ENCODE measurements around the gene EXOSC1. TPM values are rescaled to one million over a fixed set of nuclear protein-coding genes. Genes with fewer than 3 reads are reported as not detected.

Gene EXOSC1
- polyA plus RNA-seq, 3 donors: 34.7 to 60.6 (median 55.8) TPM

DNA sequence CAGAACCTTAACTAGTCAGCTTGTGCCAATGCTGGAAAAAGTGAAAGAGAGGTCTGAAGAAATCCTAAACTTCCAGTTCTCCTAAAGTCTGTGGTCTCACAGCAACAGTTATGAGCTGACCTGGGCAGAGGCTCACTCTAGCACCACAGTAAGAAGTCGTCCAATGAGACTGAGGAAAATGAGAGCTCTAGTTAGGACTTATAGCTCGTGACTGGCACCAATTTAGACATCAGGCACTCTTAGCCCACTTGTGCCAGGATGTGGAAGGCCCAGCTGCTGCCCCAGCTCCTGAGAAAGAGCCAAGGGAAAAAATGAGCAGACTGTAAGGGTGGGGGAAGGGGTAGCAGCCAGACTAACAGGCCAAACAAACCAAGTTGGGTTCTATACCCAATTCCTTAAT, 44.8 kb upstream of the EXOSC1 start:
- peak overlapping the region in 1 of 2 donors; percentile 40 for H3K27ac ChIP-seq (ENCODE audit: low read depth in 1 of 2, low read length in 2 of 2)
- peaks cover 26% of the 10 kb centered on the region for H3K4me1 Mint-ChIP-seq
- no peak for DNase-seq
- no peak overlapping the region for H3K4me3 ChIP-seq (replicated peaks in 1 of 3; ENCODE audit: low read depth in 2 of 3, low read length in 3 of 3)
- TF ChIP-seq, protein P1, sequence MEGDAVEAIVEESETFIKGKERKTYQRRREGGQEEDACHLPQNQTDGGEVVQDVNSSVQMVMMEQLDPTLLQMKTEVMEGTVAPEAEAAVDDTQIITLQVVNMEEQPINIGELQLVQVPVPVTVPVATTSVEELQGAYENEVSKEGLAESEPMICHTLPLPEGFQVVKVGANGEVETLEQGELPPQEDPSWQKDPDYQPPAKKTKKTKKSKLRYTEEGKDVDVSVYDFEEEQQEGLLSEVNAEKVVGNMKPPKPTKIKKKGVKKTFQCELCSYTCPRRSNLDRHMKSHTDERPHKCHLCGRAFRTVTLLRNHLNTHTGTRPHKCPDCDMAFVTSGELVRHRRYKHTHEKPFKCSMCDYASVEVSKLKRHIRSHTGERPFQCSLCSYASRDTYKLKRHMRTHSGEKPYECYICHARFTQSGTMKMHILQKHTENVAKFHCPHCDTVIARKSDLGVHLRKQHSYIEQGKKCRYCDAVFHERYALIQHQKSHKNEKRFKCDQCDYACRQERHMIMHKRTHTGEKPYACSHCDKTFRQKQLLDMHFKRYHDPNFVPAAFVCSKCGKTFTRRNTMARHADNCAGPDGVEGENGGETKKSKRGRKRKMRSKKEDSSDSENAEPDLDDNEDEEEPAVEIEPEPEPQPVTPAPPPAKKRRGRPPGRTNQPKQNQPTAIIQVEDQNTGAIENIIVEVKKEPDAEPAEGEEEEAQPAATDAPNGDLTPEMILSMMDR (IDR thresholded peaks at IDR 0.05): no peak
- no peak overlapping the region for H3K9ac ChIP-seq (ENCODE audit: insufficient read depth, low read length, poor library complexity, severe bottlenecking)
- peaks cover 5 to 8% of the 10 kb centered on the region in 2 donors for H3K4me1 ChIP-seq (ENCODE audit: control insufficient read depth in 1 of 2, insufficient read depth in 2 of 2, low read length in 2 of 2)
- H3K27me3 ChIP-seq (ENCODE audit: control insufficient read depth in 2 of 2, insufficient read depth in 2 of 2, low read length in 2 of 2): no peaks in the 10 kb centered on the region
- no peak overlapping the region for H2AFZ ChIP-seq (ENCODE audit: insufficient read depth, low read depth, low read length, poor library complexity, severe bottlenecking)
- H3K27me3 Mint-ChIP-seq (ENCODE audit: low read depth in 3 of 3): peaks cover 0 to 2% (median 0%) of the 10 kb centered on the region in 3 donors
- H3K4me2 ChIP-seq (replicated peaks; ENCODE audit: extremely low read depth, low read length, poor library complexity, severe bottlenecking): no peak overlapping the region
- H3K9me3 ChIP-seq (replicated peaks in 1 of 2; ENCODE audit: control insufficient read depth in 1 of 2, insufficient read depth in 1 of 2, low read length in 2 of 2): no peaks in the 10 kb centered on the region
- peak overlapping the region in 3 of 7 donors; percentile 2 to 69 (median 37) for H3K27ac Mint-ChIP-seq
- H3K36me3 Mint-ChIP-seq: peaks cover 6 to 29% of the 10 kb centered on the region in 2 donors
- H3K79me2 ChIP-seq (ENCODE audit: insufficient read depth, low read length): peaks cover 93% of the 10 kb centered on the region
- peaks cover 81% of the 10 kb centered on the region for H4K20me1 ChIP-seq (ENCODE audit: insufficient read depth, low read length)
- H3K9me3 Mint-ChIP-seq: no peaks in the 10 kb centered on the region
- intact Hi-C loops (cut with micrococcal nuclease): loop anchor here (10.0 kb wide), 2 partner anchors 46 to 156 kb away; partner anchors contain the start of genes EXOSC1 (in 1 of the 2), FRAT2 (in 1 of the 2) and ZDHHC16 (in 1 of the 2)
- WGBS (ENCODE audit: insufficient coverage): no CpG with 5 or more reads among the region's 2 CpGs
- peaks cover 4 to 23% of the 10 kb centered on the region in 2 donors for H3K36me3 ChIP-seq (replicated peaks in 1 of 2; ENCODE audit: control insufficient read depth in 1 of 2, insufficient read depth in 2 of 2, low read length in 2 of 2)
- no peak overlapping the region for H3K4me3 Mint-ChIP-seq

DNA sequence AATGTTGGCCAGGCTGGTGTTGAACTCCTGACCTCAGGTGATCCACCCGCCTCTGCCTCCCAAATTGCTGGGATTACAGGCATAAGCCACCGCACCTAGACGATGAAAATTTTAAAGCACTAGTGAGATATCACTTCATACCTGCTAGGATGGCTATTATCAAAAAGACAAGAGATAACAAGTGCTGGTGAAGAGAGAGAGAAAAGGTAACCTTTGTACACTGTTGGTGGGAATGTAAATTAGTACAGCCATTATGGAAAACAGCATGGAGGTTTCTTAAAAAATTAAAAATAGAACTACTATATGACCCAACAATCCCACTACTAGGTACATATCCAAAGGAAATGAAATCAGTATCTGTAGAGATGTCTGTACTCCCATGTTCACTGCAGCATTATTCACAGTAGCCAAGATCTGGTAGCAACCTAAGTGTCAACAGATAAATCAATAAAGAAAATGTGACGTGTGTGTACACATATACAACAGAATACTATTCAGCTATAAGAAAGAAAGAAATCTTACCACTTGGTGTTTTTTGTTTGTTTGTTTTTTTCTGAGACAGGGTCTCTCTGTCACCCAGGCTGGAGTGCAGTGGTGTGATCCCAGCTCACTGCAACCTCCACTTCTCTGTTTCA, 40.0 kb upstream of the EXOSC1 start:
- Mint-ChIP-seq H3K27ac (peak overlapping the region in 1 of 7 donors; percentile 74), H3K4me3 (no peak overlapping the region), H3K9me3 (no peaks in the 10 kb centered on the region), H3K4me1 (peaks cover 7% of the 10 kb centered on the region), H3K36me3 (peaks cover 26 to 42% of the 10 kb centered on the region in 2 donors), H3K27me3 (ENCODE audit: low read depth in 3 of 3) (peaks cover 0 to 2% (median 0%) of the 10 kb centered on the region in 3 donors)
- no CpG with 5 or more reads among the region's 4 CpGs for WGBS (ENCODE audit: insufficient coverage)
- no peak overlapping the region for H3K4me2 ChIP-seq (replicated peaks; ENCODE audit: extremely low read depth, low read length, poor library complexity, severe bottlenecking)
- H3K79me2 ChIP-seq (ENCODE audit: insufficient read depth, low read length): peaks cover 63% of the 10 kb centered on the region
- peaks cover 0 to 1% of the 10 kb centered on the region in 2 donors for H3K4me1 ChIP-seq (ENCODE audit: control insufficient read depth in 1 of 2, insufficient read depth in 2 of 2, low read length in 2 of 2)
- H2AFZ ChIP-seq (ENCODE audit: insufficient read depth, low read depth, low read length, poor library complexity, severe bottlenecking): no peak overlapping the region
- no peak overlapping the region for H3K27ac ChIP-seq (ENCODE audit: low read depth in 1 of 2, low read length in 2 of 2)
- no peaks in the 10 kb centered on the region for H3K27me3 ChIP-seq (ENCODE audit: control insufficient read depth in 2 of 2, insufficient read depth in 2 of 2, low read length in 2 of 2)
- H3K4me3 ChIP-seq (replicated peaks in 1 of 3; ENCODE audit: low read depth in 2 of 3, low read length in 3 of 3): no peak overlapping the region
- TF ChIP-seq, protein P1 (IDR thresholded peaks at IDR 0.05): no peak
- H4K20me1 ChIP-seq (ENCODE audit: insufficient read depth, low read length): peaks cover 53% of the 10 kb centered on the region
- no peaks in the 10 kb centered on the region for H3K9me3 ChIP-seq (replicated peaks in 1 of 2; ENCODE audit: control insufficient read depth in 1 of 2, insufficient read depth in 1 of 2, low read length in 2 of 2)
- DNase-seq: no peak
- peaks cover 18 to 44% of the 10 kb centered on the region in 2 donors for H3K36me3 ChIP-seq (replicated peaks in 1 of 2; ENCODE audit: control insufficient read depth in 1 of 2, insufficient read depth in 2 of 2, low read length in 2 of 2)
- intact Hi-C loops (cut with micrococcal nuclease): no loop called here
- no peak overlapping the region for H3K9ac ChIP-seq (ENCODE audit: insufficient read depth, low read length, poor library complexity, severe bottlenecking)

Measured in CD14-positive monocyte (primary cell).